Cardiac ventricle fibroblast (primary cell): ENCODE results near the gene PDE3B. TPM values are rescaled to one million over a fixed set of nuclear protein-coding genes. Genes with fewer than 3 reads are reported as not detected.

Experiments used
- total RNA-seq: library from RNA; depleted of rRNA; stranded (reverse); fragments of >200 nt; gene quantifications from 2 replicates; pipeline ENCODE4 v1.2.3, GENCODE V29; 2015

The PDE3B gene
- 4.4 and 4.7 TPM in 2 replicates for total RNA-seq

GRCh38 chr11:14643697-14644225 lies at the start of gene PDE3B:
Gene PDE3B, plus strand, starts transcription at chr11:14643804. Its CDS starts 272 bp downstream, at chr11:14644076.

DNA sequence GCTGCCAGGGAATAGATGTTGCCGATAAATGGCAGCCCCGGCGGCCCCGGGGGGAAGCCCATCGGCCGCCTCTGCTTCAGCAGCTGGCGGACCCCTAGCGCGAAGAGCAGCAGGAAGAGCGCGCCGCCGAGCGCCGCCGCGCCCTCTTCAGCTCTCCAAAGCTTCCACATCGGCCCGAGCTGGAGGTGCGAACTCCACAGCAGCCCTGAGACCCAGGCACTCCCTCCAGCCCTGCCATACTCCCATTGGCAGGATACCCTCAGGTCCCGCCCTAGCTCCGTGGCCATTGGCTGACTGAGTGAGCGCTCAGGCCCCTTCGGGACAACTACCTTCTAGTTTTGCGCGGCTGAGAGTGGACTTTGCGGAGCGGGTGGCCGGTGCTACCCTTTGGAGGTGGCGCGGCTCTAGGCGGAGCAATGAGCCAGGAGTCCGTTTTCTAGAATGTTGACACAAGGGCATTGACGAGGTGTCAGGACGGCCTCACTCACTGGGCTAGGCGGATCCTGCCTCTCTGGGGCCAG lies 248.5 kb downstream of the PDE3B start, which contains the start of gene CYP2R1:
Gene CYP2R1, minus strand, starts transcription at position 196 of the 521 bp plus-strand sequence. Its CDS starts 26 bp downstream, at position 170.

Other genes starting within 250 kb of the PDE3B start
- 136 and 141 TPM in 2 replicates for gene COPB1, start 144.0 kb upstream of the PDE3B start, total RNA-seq
- gene PSMA1, start 123.4 kb upstream of the PDE3B start, total RNA-seq: 77.0 and 87.6 TPM in 2 replicates
- 10.3 and 13.0 TPM in 2 replicates for gene CYP2R1, start 248.4 kb downstream of the PDE3B start, total RNA-seq